ENCODE results near the gene TFF2. TPM values are rescaled to one million over a fixed set of nuclear protein-coding genes. Genes with fewer than 3 reads are reported as not detected.

The TFF2 gene
- polyA plus RNA-seq, 1 donor (not counting 4 experiments of a cell fraction or from before 2014, with no cell fraction given) = not detected

GRCh38 chr21:42361286-42361685, 10.5 kb upstream of the TFF2 start:
- Histone ChIP-seq H2AFZ (ENCODE audit: control insufficient read depth, low read length) (no peak overlapping the region), H3K4me1 (ENCODE audit: control insufficient read depth, extremely low read depth, insufficient read depth, low read length) (no peaks in the 10 kb centered on the region), H3K9me1 (ENCODE audit: control insufficient read depth, extremely low read depth, insufficient read depth, low read length) (no peaks in the 10 kb centered on the region), H3K9ac (ENCODE audit: control insufficient read depth, extremely low read depth, insufficient read depth, low read length) (no peak overlapping the region), H3K27ac (ENCODE audit: control insufficient read depth, insufficient read depth, low read length) (no peak overlapping the region), H3K4me2 (ENCODE audit: control insufficient read depth, extremely low read depth, insufficient read depth, low read depth, low read length) (no peak overlapping the region), H3K36me3 (ENCODE audit: control insufficient read depth in 2 of 2, extremely low read depth in 1 of 2, insufficient read depth in 2 of 2, low read length in 2 of 2) (no peaks in the 10 kb centered on the region), H3K4me3 (ENCODE audit: control insufficient read depth in 2 of 3, extremely low read depth in 1 of 3, insufficient read depth in 2 of 3, low read depth in 1 of 3, low read length in 3 of 3) (no peak overlapping the region), H3K27me3 (ENCODE audit: control insufficient read depth, extremely low read depth, insufficient read depth, low read length) (no peaks in the 10 kb centered on the region), H3K9me3 (ENCODE audit: control insufficient read depth, low read depth, low read length) (peaks cover 3% of the 10 kb centered on the region), H3K79me2 (ENCODE audit: control insufficient read depth, insufficient read depth, low read length) (no peaks in the 10 kb centered on the region), H4K20me1 (ENCODE audit: control insufficient read depth, extremely low read depth, insufficient read depth, low read length) (no peaks in the 10 kb centered on the region)
- dilution Hi-C loops (cut with MboI; ENCODE audit: extremely low pct_ligation_motif_present, low sequenced_read_pairs) = no loop called here
- TF ChIP-seq CTCF (optimal IDR thresholded peaks at IDR 0.05 in 1 of 3, IDR thresholded peaks at IDR 0.05 in 1 of 3, conservative IDR thresholded peaks at IDR 0.05 in 1 of 3; ENCODE audit: extremely low read depth in 1 of 3, insufficient read depth in 2 of 3, low read length in 3 of 3) = no peak
- TF ChIP-seq EZH2 (IDR thresholded peaks at IDR 0.05; ENCODE audit: low read length) = no peak
- FAIRE-seq (no peak), DNase-seq (ENCODE audit: low read depth, low spot score) (no peak)

- dilution Hi-C loops (cut with MboI; ENCODE audit: extremely low pct_ligation_motif_present, low sequenced_read_pairs) = no loop called here
- DNase-seq (ENCODE audit: low read depth, low spot score) = no peak
- no peak overlapping the region for H3K27ac ChIP-seq (ENCODE audit: control insufficient read depth, insufficient read depth, low read length)
Measured at GRCh38 chr21:42360317-42360716, 9.5 kb upstream of the TFF2 start.

More at GRCh38 chr21:42360317-42360716, 9.5 kb upstream of the TFF2 start:
- no peak for TF ChIP-seq EZH2 (IDR thresholded peaks at IDR 0.05; ENCODE audit: low read length)
- TF ChIP-seq CTCF (optimal IDR thresholded peaks at IDR 0.05 in 1 of 3, IDR thresholded peaks at IDR 0.05 in 1 of 3, conservative IDR thresholded peaks at IDR 0.05 in 1 of 3; ENCODE audit: extremely low read depth in 1 of 3, insufficient read depth in 2 of 3, low read length in 3 of 3) = no peak
- Histone ChIP-seq H3K9me3 (ENCODE audit: control insufficient read depth, low read depth, low read length) (peaks cover 3% of the 10 kb centered on the region), H3K4me1 (ENCODE audit: control insufficient read depth, extremely low read depth, insufficient read depth, low read length) (no peaks in the 10 kb centered on the region), H3K36me3 (ENCODE audit: control insufficient read depth in 2 of 2, extremely low read depth in 1 of 2, insufficient read depth in 2 of 2, low read length in 2 of 2) (no peaks in the 10 kb centered on the region), H3K9ac (ENCODE audit: control insufficient read depth, extremely low read depth, insufficient read depth, low read length) (no peak overlapping the region), H3K4me2 (ENCODE audit: control insufficient read depth, extremely low read depth, insufficient read depth, low read depth, low read length) (no peak overlapping the region), H3K9me1 (ENCODE audit: control insufficient read depth, extremely low read depth, insufficient read depth, low read length) (no peaks in the 10 kb centered on the region), H3K27me3 (ENCODE audit: control insufficient read depth, extremely low read depth, insufficient read depth, low read length) (no peaks in the 10 kb centered on the region), H3K4me3 (ENCODE audit: control insufficient read depth in 2 of 3, extremely low read depth in 1 of 3, insufficient read depth in 2 of 3, low read depth in 1 of 3, low read length in 3 of 3) (no peak overlapping the region), H3K79me2 (ENCODE audit: control insufficient read depth, insufficient read depth, low read length) (no peaks in the 10 kb centered on the region), H2AFZ (ENCODE audit: control insufficient read depth, low read length) (no peak overlapping the region), H4K20me1 (ENCODE audit: control insufficient read depth, extremely low read depth, insufficient read depth, low read length) (no peaks in the 10 kb centered on the region)
- no peak for FAIRE-seq

All from keratinocyte (primary cell).